ENCODE measurements around the gene RB1. TPM values are rescaled to one million over a fixed set of nuclear protein-coding genes. Genes with fewer than 3 reads are reported as not detected.

RB1 gene
- total RNA-seq, 1 donor from 2014 or later: 26.5 TPM

DNA sequence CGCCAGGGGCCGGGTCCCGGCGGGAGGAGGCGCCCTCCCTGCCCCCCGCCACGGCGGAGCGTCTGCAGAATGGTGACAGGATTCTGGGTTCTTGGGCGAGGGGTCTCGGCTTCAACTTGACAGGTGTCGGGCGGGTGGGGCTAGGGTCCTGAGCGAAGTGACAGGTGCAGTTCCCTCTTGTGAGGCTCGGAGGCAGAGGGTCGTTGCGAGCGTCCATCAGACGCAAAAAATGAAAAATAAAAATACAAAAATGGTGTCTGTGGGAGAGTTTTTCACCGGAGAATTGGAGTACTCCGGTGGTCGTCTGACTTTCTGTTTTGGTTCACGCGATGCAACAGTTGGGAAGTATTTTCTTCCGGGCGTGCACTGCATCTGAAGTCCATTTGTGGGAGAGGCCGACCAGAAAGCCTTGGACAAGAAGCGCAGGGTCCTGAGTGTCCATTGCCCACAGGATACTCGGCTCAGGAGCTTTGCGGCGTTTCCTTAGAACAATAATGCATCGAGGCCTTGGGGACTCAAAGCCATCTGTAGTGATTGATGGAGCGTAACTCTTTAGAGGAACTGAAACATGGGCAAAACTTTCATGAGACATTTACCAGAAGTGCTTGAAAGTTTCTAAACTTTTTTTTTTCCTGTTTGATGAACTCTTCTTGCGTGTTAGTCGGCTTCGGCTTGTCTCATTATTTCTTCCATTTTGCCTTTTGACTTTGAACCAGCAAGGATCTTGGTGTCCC lies 759 bp downstream of the RB1 start:
- Mint-ChIP-seq H3K27me3 (ENCODE audit: insufficient read depth) (no peaks in the 10 kb centered on the region), H3K9me3 (no peaks in the 10 kb centered on the region), H3K36me3 (ENCODE audit: low read depth) (peaks cover 16% of the 10 kb centered on the region), H3K4me3 (peak overlapping the region; percentile 99), H3K27ac (peak overlapping the region; percentile 97), H3K4me1 (ENCODE audit: low read depth) (peaks cover 30% of the 10 kb centered on the region)
- DNase-seq (ENCODE audit: low spot score): peak; percentile 23
- intact Hi-C loops (cut with micrococcal nuclease): loop anchor here (2.0 to 10.0 kb wide), 3 partner anchors 98 to 673 kb away; partner anchors contain the start of gene FNDC3A

DNA sequence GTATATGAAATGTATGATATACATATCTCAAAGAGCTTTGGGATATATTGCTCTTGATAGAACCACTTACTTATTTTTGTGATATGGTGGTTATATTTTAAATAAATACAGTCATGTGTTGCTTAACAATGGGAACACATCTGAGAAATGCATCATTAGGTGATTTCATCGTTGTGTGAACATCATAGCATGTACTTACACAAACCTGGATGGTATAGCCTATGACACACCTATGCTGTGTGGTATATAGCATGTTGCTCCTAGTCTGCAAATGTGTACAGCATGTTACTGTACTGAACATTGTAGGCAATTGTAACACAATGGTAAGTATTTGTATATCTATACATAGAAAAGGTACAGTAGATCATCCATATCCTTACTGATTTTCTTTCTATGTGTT lies 7.7 kb downstream of the RB1 start:
- H3K27me3 Mint-ChIP-seq (ENCODE audit: insufficient read depth): no peaks in the 10 kb centered on the region
- H3K36me3 Mint-ChIP-seq (ENCODE audit: low read depth): peaks cover 27% of the 10 kb centered on the region
- intact Hi-C loops (cut with micrococcal nuclease): no loop called here
- H3K4me3 Mint-ChIP-seq: no peak overlapping the region
- H3K9me3 Mint-ChIP-seq: no peaks in the 10 kb centered on the region
- no peak for DNase-seq (ENCODE audit: low spot score)
- H3K4me1 Mint-ChIP-seq (ENCODE audit: low read depth): peaks cover 28% of the 10 kb centered on the region
- no peak overlapping the region for H3K27ac Mint-ChIP-seq

DNA sequence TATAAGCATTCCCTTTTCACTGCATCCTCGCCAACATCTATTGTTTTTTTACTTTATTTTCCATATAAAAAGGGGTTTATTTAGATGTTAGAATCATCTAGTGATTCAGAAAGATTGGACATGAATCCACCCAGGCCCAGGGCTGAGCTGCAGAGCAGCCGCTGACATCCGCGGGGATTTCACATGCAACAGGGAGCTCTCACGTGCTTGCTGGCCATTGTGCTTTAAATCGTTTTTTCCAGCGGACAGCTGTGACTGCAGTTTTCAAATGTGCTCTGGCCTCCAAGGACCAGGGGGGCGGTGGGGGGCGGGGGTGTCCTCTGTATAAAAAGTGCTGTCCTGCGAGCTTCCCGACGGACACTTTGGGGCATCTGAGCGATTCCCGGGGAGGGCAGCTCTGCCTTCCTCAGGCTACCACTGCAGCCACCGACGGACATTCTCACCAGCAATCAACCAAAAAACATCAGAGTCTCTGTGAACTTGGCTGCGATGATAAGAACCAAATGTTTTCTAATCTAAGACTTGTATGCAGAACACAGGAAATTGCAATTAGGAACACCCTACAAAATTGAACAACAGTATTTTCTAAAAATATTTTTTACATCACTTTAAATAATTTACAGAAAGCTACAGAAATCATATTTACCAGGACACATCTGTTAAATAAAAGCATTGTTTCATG lies 12.6 kb downstream of the RB1 start:
- H3K9me3 Mint-ChIP-seq: peaks cover under 1% of the 10 kb centered on the region
- H3K4me1 Mint-ChIP-seq (ENCODE audit: low read depth): peaks cover 32% of the 10 kb centered on the region
- DNase-seq (ENCODE audit: low spot score): no peak
- no peak overlapping the region for H3K4me3 Mint-ChIP-seq
- no peak overlapping the region for H3K27ac Mint-ChIP-seq
- peaks cover 7% of the 10 kb centered on the region for H3K27me3 Mint-ChIP-seq (ENCODE audit: insufficient read depth)
- peaks cover 39% of the 10 kb centered on the region for H3K36me3 Mint-ChIP-seq (ENCODE audit: low read depth)
- intact Hi-C loops (cut with micrococcal nuclease): no loop called here

DNA sequence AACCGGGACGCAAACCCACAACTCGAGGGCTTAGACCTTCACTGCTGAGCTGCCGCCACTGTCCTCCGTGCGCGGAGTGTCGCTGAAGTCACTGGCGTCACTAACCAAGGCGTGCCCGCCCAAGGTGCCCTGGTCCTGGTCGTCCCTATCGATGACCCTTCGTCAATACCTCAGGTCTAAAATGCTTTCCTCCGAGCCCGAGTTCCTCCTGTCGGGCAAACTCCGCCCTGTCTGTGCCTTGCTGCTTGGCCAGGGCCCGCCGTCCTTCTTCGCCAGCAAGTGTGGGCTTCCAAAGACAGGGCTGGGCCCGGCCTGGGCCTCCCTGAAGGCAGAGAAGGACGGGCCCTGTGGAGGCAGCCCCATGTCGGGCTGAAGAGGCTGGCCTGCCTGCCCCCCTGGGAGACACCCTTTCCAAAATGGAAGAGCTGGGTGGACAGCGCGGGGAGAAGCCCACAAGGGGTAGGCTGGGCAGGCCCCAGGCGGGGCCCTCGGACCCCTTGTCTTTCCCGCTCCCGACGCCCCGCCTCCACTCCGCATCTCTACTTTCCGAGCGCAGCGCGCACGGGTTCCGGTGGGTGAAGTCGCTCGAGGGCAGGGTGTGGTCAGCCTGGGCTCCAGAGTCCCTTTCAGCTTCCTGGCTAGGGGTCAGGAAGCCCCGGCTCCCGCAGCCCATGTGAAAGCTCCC lies 13.4 kb downstream of the RB1 start:
- H3K27ac Mint-ChIP-seq: no peak overlapping the region
- H3K4me1 Mint-ChIP-seq (ENCODE audit: low read depth): peaks cover 31% of the 10 kb centered on the region
- no peak for DNase-seq (ENCODE audit: low spot score)
- H3K36me3 Mint-ChIP-seq (ENCODE audit: low read depth): peaks cover 45% of the 10 kb centered on the region
- intact Hi-C loops (cut with micrococcal nuclease): no loop called here
- H3K27me3 Mint-ChIP-seq (ENCODE audit: insufficient read depth): peaks cover 12% of the 10 kb centered on the region
- peaks cover 8% of the 10 kb centered on the region for H3K9me3 Mint-ChIP-seq
- H3K4me3 Mint-ChIP-seq: no peak overlapping the region

DNA sequence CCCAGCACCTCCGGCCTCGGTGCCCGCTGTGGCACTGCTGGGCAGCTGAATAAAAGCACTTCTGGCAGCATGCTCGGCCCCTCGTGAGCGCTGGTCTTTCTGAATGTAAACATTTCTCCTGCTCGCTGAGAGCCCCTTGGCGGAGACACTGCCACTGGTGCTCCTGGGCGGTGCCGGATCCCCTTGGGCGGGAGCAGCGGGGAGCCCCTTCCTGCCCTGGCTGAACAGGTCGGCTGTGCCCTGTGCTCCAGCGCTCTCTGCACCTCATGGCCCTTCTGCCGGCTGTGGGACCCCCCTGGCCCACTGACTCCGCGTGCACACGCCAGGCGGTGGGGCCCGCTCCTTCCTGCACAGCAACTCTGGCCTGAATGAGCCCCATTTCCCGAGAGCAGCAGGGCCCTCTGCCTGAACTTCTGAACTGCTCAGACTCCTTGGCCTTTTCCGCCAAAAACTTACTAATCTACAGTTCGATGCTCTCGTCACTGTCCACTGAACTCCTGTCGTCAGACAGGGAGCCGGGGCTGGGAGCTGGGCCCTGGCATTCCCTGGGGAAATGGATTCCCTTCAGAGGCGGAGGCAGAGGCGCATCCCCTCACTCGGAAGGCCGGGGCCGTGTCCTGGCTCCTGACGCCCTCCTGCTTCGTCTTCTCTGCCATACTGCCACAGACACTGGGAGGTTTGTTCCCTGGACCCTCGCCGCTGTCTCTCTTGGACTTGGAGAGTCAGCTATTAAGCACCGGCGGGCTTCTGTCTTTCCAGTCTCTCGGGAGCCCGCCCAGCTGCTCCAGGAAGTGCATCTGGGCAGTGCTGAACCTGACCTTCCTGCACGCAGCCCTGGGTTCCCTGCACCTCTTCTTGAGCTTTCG lies 14.2 kb downstream of the RB1 start:
- peaks cover 45% of the 10 kb centered on the region for H3K36me3 Mint-ChIP-seq (ENCODE audit: low read depth)
- no peak for DNase-seq (ENCODE audit: low spot score)
- intact Hi-C loops (cut with micrococcal nuclease): no loop called here
- H3K4me1 Mint-ChIP-seq (ENCODE audit: low read depth): peaks cover 29% of the 10 kb centered on the region
- peaks cover 15% of the 10 kb centered on the region for H3K9me3 Mint-ChIP-seq
- H3K4me3 Mint-ChIP-seq: no peak overlapping the region
- peaks cover 12% of the 10 kb centered on the region for H3K27me3 Mint-ChIP-seq (ENCODE audit: insufficient read depth)
- no peak overlapping the region for H3K27ac Mint-ChIP-seq

DNA sequence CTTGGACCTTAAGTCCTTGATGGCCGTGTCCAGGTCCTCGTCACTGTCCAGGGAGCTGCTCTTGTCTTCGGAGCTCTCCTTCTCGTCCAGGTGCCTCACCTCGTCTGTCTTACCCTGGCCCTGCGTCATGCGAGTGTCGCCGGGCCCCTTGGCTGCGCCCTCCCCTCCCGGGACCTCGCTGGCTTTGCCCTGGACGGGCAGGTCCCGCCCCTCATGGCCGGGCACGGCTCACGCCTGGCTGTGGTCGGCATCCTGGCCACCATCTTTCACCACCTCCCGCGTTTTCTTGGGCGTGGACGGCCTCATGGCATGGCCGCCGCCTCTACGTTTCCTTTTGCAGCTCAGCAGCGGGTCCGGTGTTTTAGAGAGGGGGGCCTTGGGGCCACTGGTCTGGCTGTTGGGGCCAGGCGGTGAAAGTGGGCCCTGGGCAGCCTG lies 14.8 kb downstream of the RB1 start:
- intact Hi-C loops (cut with micrococcal nuclease): no loop called here
- DNase-seq (ENCODE audit: low spot score): no peak
- Mint-ChIP-seq H3K36me3 (ENCODE audit: low read depth) (peaks cover 43% of the 10 kb centered on the region), H3K27me3 (ENCODE audit: insufficient read depth) (peaks cover 12% of the 10 kb centered on the region), H3K4me1 (ENCODE audit: low read depth) (peaks cover 30% of the 10 kb centered on the region), H3K9me3 (peaks cover 18% of the 10 kb centered on the region), H3K27ac (no peak overlapping the region), H3K4me3 (no peak overlapping the region)

DNA sequence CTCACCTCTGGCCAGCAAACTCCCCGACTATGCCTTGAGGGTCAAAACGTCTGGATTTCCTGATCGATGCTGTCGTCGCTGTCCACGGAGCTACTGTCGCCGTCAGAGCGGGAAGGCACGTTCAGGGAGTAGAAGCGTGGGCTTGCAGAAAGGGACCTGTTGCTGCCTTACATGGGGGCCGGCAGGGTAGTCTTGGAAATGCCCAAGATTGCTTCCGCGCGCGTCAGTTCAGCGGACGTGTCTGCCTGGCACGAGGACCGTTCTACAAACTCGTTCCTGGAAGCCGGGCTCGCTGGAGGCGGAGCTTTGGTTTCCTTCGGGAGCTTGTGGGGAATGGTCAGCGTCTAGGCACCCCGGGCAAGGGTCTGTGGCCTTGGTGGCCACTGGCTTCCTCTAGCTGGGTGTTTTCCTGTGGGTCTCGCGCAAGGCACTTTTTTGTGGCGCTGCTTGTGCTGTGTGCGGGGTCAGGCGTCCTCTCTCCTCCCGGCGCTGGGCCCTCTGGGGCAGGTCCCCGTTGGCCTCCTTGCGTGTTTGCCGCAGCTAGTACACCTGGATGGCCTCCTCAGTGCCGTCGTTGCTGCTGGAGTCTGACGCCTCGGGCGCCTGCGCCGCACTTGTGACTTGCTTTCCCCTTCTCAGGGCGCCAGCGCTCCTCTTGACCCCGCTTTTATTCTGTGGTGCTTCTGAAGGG lies 15.4 kb downstream of the RB1 start:
- no peak for DNase-seq (ENCODE audit: low spot score)
- peak overlapping the region; percentile 74 for H3K4me3 Mint-ChIP-seq
- intact Hi-C loops (cut with micrococcal nuclease): no loop called here
- peaks cover 42% of the 10 kb centered on the region for H3K36me3 Mint-ChIP-seq (ENCODE audit: low read depth)
- H3K9me3 Mint-ChIP-seq: peaks cover 18% of the 10 kb centered on the region
- peaks cover 12% of the 10 kb centered on the region for H3K27me3 Mint-ChIP-seq (ENCODE audit: insufficient read depth)
- H3K4me1 Mint-ChIP-seq (ENCODE audit: low read depth): peaks cover 31% of the 10 kb centered on the region
- no peak overlapping the region for H3K27ac Mint-ChIP-seq

DNA sequence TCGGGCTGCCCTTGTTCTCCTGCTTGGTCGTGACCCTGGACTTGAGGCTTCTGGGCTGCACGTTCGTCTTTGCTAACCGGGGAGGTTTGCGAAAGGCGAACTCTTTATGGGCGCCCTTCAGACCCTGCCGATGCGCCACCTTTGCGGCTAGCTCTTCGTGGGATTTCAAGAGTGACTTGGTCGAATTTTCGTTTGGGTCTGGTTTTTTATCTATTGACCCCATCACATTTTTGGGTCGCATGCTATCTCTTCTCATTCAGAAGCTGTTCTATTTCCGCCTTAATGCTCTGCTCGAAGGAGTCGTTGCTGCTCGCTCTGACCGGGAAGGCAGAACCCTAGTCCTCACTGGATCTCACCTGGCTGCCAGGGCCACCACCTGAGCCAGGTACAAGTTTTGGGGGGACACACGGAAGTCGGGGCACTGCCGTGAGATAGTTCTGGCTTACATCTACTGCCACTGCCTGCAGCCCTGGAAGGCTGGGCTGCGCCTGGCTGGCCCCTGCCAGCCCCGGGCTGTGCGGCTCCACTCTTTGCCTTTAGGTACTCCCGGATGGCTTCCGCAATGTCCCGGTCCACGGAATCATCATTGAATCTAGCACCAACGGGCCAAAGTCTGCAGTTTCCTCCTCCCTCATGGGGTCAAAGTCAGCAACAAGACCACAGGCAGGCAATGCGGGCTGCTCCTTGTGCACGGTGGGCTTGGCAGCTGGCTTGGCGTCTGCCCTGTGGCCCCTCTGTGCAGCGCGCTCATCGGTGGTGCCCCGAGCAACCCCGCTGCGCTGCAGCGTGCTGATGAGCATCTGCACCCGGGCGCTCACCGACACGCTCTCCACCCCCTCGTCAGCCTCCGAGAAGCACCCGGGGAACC lies 16.2 kb downstream of the RB1 start:
- H3K36me3 Mint-ChIP-seq (ENCODE audit: low read depth): peaks cover 45% of the 10 kb centered on the region
- DNase-seq (ENCODE audit: low spot score): no peak
- H3K4me1 Mint-ChIP-seq (ENCODE audit: low read depth): peaks cover 31% of the 10 kb centered on the region
- no peak overlapping the region for H3K27ac Mint-ChIP-seq
- peak overlapping the region; percentile 74 for H3K4me3 Mint-ChIP-seq
- H3K27me3 Mint-ChIP-seq (ENCODE audit: insufficient read depth): peaks cover 12% of the 10 kb centered on the region
- intact Hi-C loops (cut with micrococcal nuclease): no loop called here
- H3K9me3 Mint-ChIP-seq: peaks cover 18% of the 10 kb centered on the region

DNA sequence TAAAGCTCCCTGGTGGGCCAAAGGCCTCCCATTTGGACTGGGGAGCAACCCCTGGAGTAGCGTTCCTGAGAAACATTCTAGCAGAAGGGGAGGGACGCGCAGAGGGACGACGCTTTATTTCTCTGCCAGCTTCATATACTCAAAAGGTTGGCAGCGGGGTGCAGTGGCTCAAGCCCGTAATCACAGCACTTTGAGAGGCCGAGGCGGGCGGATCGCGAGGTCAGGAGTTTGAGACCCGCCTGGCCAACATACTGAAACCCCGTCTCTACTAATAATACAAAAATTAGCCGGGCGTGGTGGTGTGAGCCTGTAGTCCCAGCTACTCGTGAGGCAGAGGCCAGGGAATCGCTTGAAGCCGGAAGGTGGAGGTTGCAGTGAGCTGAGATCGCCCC lies 16.8 kb downstream of the RB1 start:
- no peak for DNase-seq (ENCODE audit: low spot score)
- intact Hi-C loops (cut with micrococcal nuclease): no loop called here
- no peak overlapping the region for H3K27ac Mint-ChIP-seq
- peaks cover 12% of the 10 kb centered on the region for H3K27me3 Mint-ChIP-seq (ENCODE audit: insufficient read depth)
- H3K9me3 Mint-ChIP-seq: peaks cover 18% of the 10 kb centered on the region
- H3K4me3 Mint-ChIP-seq: peak overlapping the region; percentile 74
- peaks cover 43% of the 10 kb centered on the region for H3K36me3 Mint-ChIP-seq (ENCODE audit: low read depth)
- H3K4me1 Mint-ChIP-seq (ENCODE audit: low read depth): peaks cover 25% of the 10 kb centered on the region

DNA sequence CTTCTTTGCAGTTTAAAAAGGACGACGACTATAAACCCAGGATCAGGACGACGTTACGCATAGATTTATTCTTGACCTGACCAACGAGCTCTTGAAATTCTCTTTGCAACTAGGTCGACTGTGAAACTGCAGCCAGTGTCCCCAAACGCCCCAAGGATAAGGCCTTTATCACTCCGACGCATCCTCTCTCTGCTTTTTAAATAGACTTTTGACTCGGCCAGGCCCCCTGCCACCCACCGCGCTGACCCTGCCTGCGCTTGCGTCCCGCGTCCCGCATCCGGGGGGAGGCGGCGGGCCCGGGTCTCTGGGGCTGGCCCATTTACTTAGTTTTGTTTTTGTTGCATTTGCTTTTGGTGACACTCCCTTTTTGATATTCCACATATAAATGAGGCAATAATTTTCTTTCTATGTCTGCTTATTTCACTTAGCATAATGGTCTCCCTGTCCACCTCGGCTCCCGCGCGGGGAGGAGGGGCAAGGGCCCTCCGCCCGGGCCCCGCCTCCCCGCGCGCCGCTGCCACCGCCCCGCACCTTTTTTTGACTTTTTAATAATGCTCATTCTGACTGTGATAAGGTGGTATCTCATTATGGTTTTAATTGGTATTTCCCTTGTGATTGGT lies 17.4 kb downstream of the RB1 start:
- peak overlapping the region; percentile 79 for H3K4me3 Mint-ChIP-seq
- intact Hi-C loops (cut with micrococcal nuclease): no loop called here

DNA sequence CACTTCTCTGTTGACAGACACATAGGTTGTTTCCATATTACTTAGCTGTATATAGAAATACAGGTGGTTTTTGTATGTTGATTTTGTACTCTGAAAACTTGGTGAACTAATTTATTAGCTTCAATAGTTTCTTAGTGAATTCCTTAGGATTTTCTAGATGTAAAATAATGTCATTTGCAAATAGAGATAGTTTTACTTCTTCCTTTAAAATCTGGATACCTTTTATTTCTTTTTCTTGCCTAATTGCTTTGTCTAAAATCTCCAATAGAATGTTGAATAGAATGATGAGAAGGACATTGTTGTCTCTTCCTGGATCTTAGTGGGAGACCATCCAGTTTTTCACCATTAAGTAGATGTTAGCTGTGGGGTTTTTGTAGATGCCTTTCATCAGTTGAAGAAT lies 18.7 kb downstream of the RB1 start:
- Mint-ChIP-seq H3K4me3 (no peak overlapping the region), H3K4me1 (ENCODE audit: low read depth) (peaks cover 20% of the 10 kb centered on the region), H3K27ac (no peak overlapping the region), H3K9me3 (peaks cover 18% of the 10 kb centered on the region), H3K36me3 (ENCODE audit: low read depth) (peaks cover 36% of the 10 kb centered on the region), H3K27me3 (ENCODE audit: insufficient read depth) (peaks cover 12% of the 10 kb centered on the region)
- DNase-seq (ENCODE audit: low spot score): no peak
- intact Hi-C loops (cut with micrococcal nuclease): no loop called here

More for the DNA sequence above, 17.4 kb downstream of the RB1 start:
- H3K4me1 Mint-ChIP-seq (ENCODE audit: low read depth): peaks cover 20% of the 10 kb centered on the region
- DNase-seq (ENCODE audit: low spot score): no peak
- H3K9me3 Mint-ChIP-seq: peaks cover 18% of the 10 kb centered on the region
- H3K27me3 Mint-ChIP-seq (ENCODE audit: insufficient read depth): peaks cover 12% of the 10 kb centered on the region
- H3K27ac Mint-ChIP-seq: no peak overlapping the region
- peaks cover 41% of the 10 kb centered on the region for H3K36me3 Mint-ChIP-seq (ENCODE audit: low read depth)

Data from activated T-helper 1 cell treated with anti-CD3 and anti-CD28 coated beads, Interleukin-12 subunit alpha, Interleukin-12 subunit beta, Interleukin-2, Interleukin-4 antibody, amounts not matched to agents 30 ng/mL and 10 ng/mL and 1 ng/mL, durations not matched to agents 14 hours and 24 hours and 36 hours (primary cell).